Activated T-helper 17 cell treated with anti-CD3 and anti-CD28 coated beads, Interleukin-2, amount 50 U/mL, for 72 hours (primary cell): ENCODE measurements around the gene TSPO. TPM values are rescaled to one million over a fixed set of nuclear protein-coding genes. Genes with fewer than 3 reads are reported as not detected.

Source experiments
- ATAC-seq: fragments of 150-1000 bp; cut with Tn5 transposase; replicated peaks from 2 replicates; pipeline ENCODE4 v1.10.0; 2021; ENCODE audit warnings: mild to moderate bottlenecking, moderate library complexity
- H3K27ac Mint-ChIP-seq: one replicate; pipeline ENCODE4 v1.8.0; 2022; ENCODE audit warnings: mixed read lengths
- H3K27me3 Mint-ChIP-seq: one replicate; pipeline ENCODE4 v1.8.0; 2022; ENCODE audit warnings: mixed read lengths
- H3K36me3 Mint-ChIP-seq: one replicate; pipeline ENCODE4 v1.8.0; 2022; ENCODE audit warnings: low read depth, mild to moderate bottlenecking, mixed read lengths
- H3K4me1 Mint-ChIP-seq: one replicate; pipeline ENCODE4 v1.8.0; 2022; ENCODE audit warnings: mixed read lengths
- H3K4me3 Mint-ChIP-seq: one replicate; pipeline ENCODE4 v1.8.0; 2022; ENCODE audit warnings: mild to moderate bottlenecking, mixed read lengths
- H3K9me3 Mint-ChIP-seq: one replicate; pipeline ENCODE4 v1.8.0; 2022; ENCODE audit warnings: mixed read lengths
- total RNA-seq, 2 donors: library from RNA; stranded (reverse); gene quantifications; one replicate each; pipeline ENCODE4 v1.2.3, GENCODE V29; 2022

TSPO gene
- total RNA-seq, 2 donors from 2014 or later = 127 to 199 TPM

DNA sequence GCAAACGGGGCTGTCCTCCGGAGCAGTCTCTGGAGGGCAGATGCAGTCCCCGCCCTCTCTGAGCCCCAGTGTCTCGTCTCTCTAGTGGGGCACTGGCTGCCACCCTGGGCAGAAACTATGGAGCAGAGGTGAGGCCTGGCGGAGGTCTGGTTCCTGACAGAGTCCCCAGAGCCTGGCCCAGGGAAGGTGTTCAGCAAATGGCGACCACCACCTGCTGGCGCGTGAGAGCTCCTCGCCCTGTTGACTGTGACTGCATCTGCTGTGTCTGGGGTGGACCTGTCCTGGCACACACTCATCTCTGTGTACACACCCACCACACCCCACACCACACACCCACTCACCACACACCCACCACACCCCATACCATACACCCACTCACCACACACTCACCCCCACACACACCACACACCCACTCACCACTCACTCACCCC lies 53.9 kb downstream of the TSPO start:
- Mint-ChIP-seq H3K27ac (no peak overlapping the region), H3K9me3 (no peaks in the 10 kb centered on the region), H3K4me1 (peaks cover 6% of the 10 kb centered on the region), H3K36me3 (no peaks in the 10 kb centered on the region), H3K27me3 (no peaks in the 10 kb centered on the region), H3K4me3 (no peak overlapping the region)
- ATAC-seq = peak; percentile 25

DNA sequence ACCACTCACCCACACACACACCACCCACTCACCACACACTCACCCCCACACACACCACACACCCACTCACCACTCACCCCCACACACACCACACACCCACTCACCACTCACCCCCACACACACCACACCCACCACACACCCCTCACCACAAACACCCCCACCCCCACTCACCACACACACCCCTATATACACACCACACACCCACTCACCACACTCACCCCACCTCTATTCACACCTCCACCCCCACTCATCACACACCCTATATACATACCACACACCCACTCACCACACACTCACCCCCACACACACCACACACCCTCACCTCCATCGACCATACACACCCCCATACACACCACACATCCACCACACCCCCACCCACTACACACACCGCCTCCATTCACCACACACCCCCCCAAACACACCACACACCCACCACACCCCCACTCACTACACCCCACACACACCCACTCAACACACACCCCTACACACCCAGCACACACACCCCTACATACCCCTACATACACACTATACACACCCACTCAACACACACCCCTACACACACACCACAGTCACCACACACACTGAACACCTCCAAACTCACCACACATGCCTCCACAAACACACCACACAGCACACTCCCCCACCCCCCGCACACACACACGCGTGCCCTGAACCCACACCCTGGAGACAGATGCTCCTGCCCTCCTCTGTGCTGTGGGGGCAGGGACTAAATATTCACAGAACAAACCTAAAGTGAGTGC lies 54.6 kb downstream of the TSPO start:
- H3K4me1 Mint-ChIP-seq = peaks cover 6% of the 10 kb centered on the region
- H3K4me3 Mint-ChIP-seq = no peak overlapping the region
- no peaks in the 10 kb centered on the region for H3K36me3 Mint-ChIP-seq
- peak overlapping the region; percentile 54 for H3K27ac Mint-ChIP-seq
- no peaks in the 10 kb centered on the region for H3K27me3 Mint-ChIP-seq
- no peaks in the 10 kb centered on the region for H3K9me3 Mint-ChIP-seq
- ATAC-seq = peak; percentile 25

DNA sequence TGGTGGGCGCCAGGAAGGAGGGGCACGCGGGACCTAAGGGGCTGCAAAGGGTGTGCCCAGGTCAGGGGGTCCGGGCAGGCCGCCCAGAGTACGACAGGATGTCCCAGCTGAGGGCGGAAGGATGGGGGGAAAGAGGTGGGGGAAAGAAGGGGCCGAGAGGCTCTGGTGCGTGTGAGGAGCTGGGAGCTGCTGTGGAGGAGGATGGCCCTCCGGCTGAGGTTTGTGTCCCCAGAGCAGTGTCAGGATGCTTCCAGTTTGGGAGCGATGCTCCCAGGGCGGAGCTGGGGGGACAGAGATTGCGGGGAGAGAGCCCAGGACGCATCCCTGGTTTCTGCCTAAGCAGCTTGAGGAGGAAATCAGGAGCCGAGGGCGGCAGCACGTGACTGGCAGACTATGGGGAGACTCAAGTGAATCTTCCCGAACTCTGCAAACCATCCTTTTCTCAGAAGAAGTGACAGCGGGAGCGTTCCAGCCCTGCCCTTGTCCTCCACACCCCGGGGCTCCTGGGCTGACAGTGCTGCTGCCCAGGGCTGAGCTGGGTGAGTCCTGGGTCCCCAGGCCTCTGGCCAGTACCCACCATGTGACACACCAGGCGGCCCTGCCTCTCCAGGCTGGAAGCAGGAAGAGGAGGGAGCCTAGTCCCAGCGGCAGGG lies 55.3 kb downstream of the TSPO start:
- no peaks in the 10 kb centered on the region for H3K36me3 Mint-ChIP-seq
- no peak overlapping the region for H3K4me3 Mint-ChIP-seq
- peak; percentile 25 for ATAC-seq
- peaks cover 6% of the 10 kb centered on the region for H3K4me1 Mint-ChIP-seq
- H3K27me3 Mint-ChIP-seq = no peaks in the 10 kb centered on the region
- H3K27ac Mint-ChIP-seq = peak overlapping the region; percentile 54
- no peaks in the 10 kb centered on the region for H3K9me3 Mint-ChIP-seq

DNA sequence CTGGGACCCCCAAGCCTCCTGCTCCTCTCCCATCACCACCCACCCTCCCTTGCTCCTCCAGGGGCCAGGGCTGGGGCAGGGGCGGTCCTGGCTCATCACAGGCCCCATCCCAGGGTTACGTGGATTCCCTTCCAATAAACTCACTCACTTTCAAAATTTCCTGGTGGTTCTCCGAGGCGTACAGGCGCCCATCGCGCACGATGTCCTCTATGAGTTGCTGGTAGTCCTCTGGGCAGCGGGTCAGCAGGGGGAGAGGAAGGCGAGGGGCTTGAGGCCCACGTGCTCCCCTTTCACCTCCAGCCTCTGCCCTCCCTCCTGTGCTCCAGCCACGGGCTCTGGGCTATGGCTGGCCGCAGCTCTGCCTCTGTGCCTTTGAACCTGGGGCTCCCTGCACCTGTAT lies 56.0 kb downstream of the TSPO start:
- peaks cover 6% of the 10 kb centered on the region for H3K4me1 Mint-ChIP-seq
- H3K27ac Mint-ChIP-seq = no peak overlapping the region
- H3K36me3 Mint-ChIP-seq = no peaks in the 10 kb centered on the region
- no peak for ATAC-seq
- no peaks in the 10 kb centered on the region for H3K9me3 Mint-ChIP-seq
- no peak overlapping the region for H3K4me3 Mint-ChIP-seq
- H3K27me3 Mint-ChIP-seq = no peaks in the 10 kb centered on the region

DNA sequence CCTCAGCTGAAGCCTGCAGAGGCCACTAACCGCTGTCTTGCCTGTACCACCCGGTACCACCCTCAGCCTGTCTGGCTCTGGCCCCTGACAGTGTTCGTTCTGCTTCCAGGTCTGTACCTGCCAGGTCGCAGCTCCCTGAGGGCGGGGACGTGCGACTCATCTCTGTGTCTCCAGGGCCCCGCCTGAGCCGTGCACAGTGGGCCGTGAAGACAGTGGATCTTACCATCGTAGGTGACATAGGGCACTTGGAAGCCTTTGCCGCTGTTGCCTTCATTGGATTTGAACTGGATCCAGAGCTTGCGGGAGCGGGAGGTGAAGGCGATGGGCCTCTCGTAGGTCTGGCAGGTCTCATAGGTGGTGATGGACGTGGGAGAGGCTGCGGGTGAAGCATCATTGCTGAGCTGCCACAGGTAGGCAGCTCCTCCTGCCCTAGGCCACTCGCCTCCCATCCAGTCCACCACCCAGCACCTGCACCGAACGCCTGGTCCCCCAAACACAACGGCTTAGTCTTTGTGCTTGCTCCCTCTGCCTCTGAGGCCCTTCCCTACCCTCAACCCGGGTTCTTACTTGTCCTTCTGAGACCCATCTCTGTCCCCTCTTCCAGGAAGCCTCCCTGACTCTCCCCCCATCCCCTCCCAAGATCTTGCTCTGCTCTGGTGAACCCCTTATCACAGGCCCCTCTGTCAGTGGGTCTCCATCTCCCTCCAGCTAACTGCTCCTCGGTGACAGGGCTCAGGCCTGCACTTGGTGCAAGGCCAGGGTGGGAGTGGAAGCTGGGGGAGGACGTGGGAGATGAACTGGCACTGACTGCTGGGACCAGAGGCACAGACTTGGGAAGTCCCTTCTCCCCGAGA lies 56.7 kb downstream of the TSPO start:
- peaks cover 6% of the 10 kb centered on the region for H3K4me1 Mint-ChIP-seq
- ATAC-seq = no peak
- no peak overlapping the region for H3K4me3 Mint-ChIP-seq
- H3K36me3 Mint-ChIP-seq = no peaks in the 10 kb centered on the region
- no peak overlapping the region for H3K27ac Mint-ChIP-seq
- H3K27me3 Mint-ChIP-seq = no peaks in the 10 kb centered on the region
- H3K9me3 Mint-ChIP-seq = no peaks in the 10 kb centered on the region

DNA sequence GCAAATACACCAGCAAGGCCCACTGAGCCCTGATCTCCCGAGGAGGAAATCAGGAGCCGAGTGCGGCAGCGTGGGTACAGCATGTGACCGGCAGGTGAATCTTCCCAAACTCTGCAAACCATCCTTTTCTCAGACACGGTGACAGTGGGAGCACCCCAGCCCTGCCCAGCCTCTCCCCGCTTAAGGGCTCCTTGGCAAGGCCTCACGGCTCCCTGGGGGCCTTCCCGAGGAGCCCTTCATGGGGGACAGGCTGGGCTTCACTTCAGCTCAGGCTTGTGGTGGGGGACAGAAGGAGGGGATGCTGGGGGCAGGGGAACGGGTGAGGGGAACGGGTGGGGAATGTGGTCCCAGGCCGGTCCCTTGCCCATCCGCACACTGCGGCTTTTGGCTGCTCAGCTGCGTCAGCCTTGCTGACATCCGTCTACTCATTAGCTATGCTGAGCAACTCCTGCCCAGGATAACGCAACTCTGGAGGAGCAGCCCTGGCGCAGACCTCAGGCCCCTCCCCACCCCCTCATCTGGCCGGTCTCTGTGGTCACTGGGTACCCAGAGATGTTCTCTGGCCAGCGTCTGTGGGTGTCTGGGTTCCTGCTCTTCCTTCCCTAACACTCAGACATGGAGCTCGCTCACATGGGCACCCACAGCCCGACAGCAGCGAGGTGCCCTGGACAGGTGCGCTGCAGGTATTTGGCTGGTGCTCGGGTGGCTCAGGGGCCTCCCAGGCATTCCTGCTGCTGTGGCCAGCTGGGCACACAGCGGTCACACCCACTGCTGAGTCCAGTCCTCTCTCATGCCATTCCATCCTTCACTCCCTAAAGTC lies 57.6 kb downstream of the TSPO start:
- Mint-ChIP-seq H3K36me3 (no peaks in the 10 kb centered on the region), H3K4me3 (no peak overlapping the region), H3K4me1 (peaks cover 6% of the 10 kb centered on the region), H3K9me3 (no peaks in the 10 kb centered on the region), H3K27me3 (no peaks in the 10 kb centered on the region), H3K27ac (no peak overlapping the region)
- no peak for ATAC-seq

DNA sequence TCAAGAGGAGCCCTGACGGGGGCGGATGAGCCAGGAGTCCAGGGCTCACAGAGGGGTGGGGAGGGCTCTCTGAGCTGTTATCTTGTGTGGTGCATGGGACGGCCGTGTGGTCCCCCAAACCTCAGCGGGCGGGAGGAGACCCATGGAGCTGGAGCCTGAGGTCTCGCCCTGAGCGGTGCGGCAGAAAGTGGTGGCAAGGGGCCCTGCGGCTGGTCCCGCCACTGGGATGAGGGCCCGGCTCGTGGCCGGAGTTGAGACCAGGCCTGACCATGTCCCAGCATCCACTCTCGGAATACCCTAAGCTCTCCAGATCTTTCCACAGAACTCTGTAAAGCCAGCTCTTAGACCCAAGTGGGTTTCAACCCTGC lies 58.1 kb downstream of the TSPO start:
- no peaks in the 10 kb centered on the region for H3K27me3 Mint-ChIP-seq
- peaks cover 6% of the 10 kb centered on the region for H3K4me1 Mint-ChIP-seq
- H3K36me3 Mint-ChIP-seq = no peaks in the 10 kb centered on the region
- no peak overlapping the region for H3K27ac Mint-ChIP-seq
- H3K4me3 Mint-ChIP-seq = no peak overlapping the region
- no peak for ATAC-seq
- no peaks in the 10 kb centered on the region for H3K9me3 Mint-ChIP-seq

DNA sequence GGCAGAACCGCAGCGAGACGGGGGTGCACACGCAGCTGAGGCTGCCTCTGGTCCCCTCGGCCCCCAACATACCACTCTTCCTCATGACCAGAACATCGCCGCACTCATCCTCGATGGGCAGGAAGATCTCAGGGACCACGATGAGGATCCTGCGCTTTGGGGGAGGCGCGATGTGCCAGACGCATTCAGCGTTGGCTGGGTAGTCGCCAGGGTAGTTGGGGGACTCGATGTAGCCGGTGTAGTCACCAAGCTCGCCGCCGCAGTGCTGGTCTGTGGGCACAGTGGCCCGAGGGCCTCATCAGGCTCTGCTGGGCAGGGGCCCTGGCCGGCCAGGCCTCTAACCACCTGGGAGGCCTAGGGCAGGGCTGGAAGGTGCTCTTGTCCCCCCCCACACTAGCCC lies 58.6 kb downstream of the TSPO start:
- no peaks in the 10 kb centered on the region for H3K9me3 Mint-ChIP-seq
- H3K4me3 Mint-ChIP-seq = no peak overlapping the region
- H3K27ac Mint-ChIP-seq = no peak overlapping the region
- H3K36me3 Mint-ChIP-seq = no peaks in the 10 kb centered on the region
- H3K27me3 Mint-ChIP-seq = no peaks in the 10 kb centered on the region
- no peak for ATAC-seq
- H3K4me1 Mint-ChIP-seq = peaks cover 6% of the 10 kb centered on the region

DNA sequence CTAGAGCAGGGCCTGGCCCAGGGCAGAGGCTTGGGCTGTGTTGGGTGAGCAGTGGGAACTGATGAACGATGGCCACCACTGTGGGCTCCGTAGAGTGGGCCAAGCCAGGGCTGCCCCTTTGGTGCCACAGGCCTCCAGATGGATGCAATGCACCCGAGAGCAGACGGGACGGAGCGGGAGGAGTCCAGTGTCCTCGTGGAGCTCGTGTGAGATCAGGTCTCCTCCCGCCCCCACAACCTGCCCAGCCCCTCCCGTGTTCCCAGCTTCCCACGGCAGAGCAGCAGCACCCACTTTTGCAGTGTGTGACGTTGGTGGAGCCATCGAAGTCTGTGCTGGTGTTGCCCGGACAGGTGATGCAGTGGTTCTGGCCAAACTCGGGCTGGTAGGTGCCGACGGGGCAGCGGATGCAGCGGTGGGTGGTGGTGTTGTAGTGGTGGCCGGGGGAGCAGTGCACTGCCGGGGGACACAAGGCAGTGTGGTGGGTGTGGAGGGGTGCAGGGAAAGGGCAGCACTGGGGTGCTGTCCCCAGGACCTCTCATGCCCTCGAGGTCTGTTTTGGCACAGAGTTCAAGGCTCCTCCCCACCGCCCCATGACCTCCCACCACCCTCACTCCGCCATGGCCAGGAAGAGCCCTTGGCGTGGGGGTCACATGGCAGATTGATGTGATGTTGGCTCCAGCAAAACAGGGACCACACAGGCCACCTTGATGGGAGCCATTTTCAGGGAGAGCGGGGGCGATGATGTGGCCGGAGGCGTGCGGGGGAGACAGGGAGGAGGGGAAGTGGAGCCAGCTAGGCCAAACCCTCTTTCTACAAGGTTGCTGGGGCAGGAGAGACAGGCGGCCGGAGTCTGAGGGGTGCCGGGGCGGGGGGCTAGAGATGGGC lies 59.5 kb downstream of the TSPO start:
- no peak for ATAC-seq
- no peak overlapping the region for H3K27ac Mint-ChIP-seq

DNA sequence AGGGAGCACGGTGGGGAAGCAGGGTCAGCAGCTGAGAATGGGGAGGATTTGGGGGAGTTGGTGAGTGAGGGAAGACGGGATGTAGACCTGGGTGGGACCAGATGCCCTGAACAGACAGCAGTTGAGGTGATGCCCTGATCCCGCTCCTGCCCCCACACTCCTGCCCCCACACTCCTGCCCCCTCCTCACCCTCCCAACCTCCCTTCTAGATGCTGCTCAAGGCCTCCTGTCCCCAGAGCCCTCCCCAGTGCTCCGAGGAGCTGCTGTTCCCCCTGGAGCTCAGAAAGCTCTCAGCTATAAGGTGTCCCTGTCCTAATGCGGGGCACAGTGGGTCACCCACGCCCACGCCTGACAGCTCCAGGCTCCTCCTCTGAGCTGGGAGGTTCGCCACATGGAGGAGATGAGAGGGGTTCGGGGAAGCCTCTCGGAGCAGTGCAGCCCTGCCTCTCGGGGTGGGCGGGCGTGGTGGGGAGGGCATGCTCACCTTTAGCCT lies 60.6 kb downstream of the TSPO start:
- ATAC-seq = no peak
- H3K27ac Mint-ChIP-seq = no peak overlapping the region
- H3K4me3 Mint-ChIP-seq = no peak overlapping the region

More for the DNA sequence above, 59.5 kb downstream of the TSPO start:
- H3K4me1 Mint-ChIP-seq = peaks cover 5% of the 10 kb centered on the region
- H3K27me3 Mint-ChIP-seq = no peaks in the 10 kb centered on the region
- no peaks in the 10 kb centered on the region for H3K9me3 Mint-ChIP-seq
- no peak overlapping the region for H3K4me3 Mint-ChIP-seq
- H3K36me3 Mint-ChIP-seq = no peaks in the 10 kb centered on the region

DNA sequence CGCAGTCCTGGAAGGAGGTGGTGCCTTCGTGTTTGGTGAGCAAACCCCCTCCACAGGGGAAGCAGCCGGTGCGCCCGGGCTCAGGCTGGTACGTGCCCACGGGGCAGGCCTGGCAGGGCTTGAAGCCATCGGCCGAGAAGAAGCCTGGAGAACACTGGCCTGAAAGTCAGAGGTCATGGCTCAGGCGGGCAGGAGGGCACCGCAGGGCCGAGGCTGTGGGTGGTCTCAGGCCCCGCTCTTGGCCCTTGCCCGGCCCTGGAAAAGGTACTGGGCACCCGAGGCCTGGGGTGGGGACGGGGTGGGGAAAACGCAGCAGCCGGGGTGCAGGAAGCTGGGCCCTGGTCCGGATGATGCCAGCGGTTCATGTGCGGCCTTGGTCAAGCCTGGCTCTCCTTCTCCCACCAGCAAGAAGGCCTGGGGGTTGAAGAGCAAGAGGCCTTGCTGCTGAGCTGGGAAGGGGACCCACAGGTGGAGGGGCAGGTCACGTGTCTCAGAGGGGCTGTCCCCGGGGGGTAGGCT lies 61.1 kb downstream of the TSPO start:
- no peak overlapping the region for H3K27ac Mint-ChIP-seq
- H3K36me3 Mint-ChIP-seq = no peaks in the 10 kb centered on the region
- no peaks in the 10 kb centered on the region for H3K4me1 Mint-ChIP-seq
- ATAC-seq = no peak
- H3K4me3 Mint-ChIP-seq = no peak overlapping the region
- H3K9me3 Mint-ChIP-seq = no peaks in the 10 kb centered on the region
- no peaks in the 10 kb centered on the region for H3K27me3 Mint-ChIP-seq

More for the DNA sequence above, 60.6 kb downstream of the TSPO start:
- Mint-ChIP-seq H3K4me1 (no peaks in the 10 kb centered on the region), H3K36me3 (no peaks in the 10 kb centered on the region), H3K27me3 (no peaks in the 10 kb centered on the region), H3K9me3 (no peaks in the 10 kb centered on the region)
